NCI-H1417 treated with DMSO at 0.1 percent for 48 hours (cell line): ENCODE measurements around the gene FHOD3.
"Not testable (repeated sequence)": the region's sequence is repeated elsewhere in the genome, so short reads cannot be mapped to it uniquely, and the experiment has no call there.

Experiments used
- DNase-seq: peaks from one replicate; lab custom pipeline; 2025; lab: John Stamatoyannopoulos, UW

Gene FHOD3

GRCh38 chr18:36350839-36351469, 53.4 kb downstream of the FHOD3 start:
- DNase-seq: no peak

- DNase-seq: no peak
These were observed 54.9 kb downstream of the FHOD3 start for GRCh38 chr18:36352384-36352783.

DNA sequence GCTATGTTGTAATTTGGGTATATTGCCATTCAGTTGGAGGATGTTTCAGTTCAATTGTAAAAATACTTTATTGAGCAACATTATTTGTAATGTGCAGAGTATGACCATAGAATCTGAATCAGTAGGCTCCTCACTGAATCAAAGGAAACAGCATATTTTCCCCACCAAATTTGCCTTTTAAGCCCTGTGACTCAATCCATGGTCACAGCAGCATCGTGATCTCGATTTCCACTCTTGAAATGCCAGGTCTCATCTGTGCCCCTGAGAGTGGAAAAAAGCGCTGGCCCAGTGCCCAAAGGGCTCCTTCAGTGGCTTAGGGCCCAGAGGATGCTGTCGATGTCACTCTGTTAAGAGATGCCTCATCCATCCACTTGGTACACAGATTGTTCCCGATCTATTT, 57.5 kb downstream of the FHOD3 start:
- no peak for DNase-seq

DNA sequence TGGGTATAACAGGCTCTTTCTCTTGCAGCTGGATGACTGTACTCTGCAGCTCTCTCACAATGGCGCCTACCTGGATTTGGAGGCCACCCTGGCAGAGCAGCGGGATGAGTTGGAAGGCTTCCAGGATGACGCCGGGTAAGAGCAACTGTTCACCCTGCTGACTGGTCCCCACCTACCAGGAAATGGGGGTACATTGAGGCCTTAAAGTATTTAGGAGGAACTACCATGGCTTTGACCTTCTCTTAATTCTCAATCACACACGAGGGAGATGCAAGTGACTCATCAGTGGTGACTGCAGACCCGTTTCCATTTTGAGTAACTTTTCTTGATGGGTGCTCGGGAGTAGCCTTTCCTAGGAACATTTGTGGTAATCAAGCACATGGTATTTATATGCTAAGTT, 58.0 kb downstream of the FHOD3 start:
- DNase-seq: no peak

GRCh38 chr18:36356741-36357140, 59.2 kb downstream of the FHOD3 start:
- DNase-seq: not testable (repeated sequence)

DNA sequence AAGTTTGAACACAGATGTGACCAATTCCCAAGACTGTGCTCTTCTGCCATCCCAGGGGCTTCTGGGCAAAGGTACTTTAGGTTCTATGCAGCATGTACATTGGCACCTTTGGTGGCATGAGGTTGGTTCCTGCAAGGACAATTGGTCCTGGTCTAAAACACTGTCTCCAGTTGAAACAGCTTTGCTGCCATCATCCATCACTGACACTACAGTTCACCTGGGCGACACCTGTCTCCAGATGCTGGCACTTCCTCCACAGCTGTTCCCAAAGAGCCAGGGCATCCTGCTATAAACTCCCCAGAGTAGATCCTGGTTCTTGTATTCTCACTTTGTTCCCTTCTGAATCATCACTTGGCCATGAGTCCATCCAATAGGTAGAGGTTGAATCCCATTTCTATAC, 60.6 kb downstream of the FHOD3 start:
- DNase-seq: no peak

DNA sequence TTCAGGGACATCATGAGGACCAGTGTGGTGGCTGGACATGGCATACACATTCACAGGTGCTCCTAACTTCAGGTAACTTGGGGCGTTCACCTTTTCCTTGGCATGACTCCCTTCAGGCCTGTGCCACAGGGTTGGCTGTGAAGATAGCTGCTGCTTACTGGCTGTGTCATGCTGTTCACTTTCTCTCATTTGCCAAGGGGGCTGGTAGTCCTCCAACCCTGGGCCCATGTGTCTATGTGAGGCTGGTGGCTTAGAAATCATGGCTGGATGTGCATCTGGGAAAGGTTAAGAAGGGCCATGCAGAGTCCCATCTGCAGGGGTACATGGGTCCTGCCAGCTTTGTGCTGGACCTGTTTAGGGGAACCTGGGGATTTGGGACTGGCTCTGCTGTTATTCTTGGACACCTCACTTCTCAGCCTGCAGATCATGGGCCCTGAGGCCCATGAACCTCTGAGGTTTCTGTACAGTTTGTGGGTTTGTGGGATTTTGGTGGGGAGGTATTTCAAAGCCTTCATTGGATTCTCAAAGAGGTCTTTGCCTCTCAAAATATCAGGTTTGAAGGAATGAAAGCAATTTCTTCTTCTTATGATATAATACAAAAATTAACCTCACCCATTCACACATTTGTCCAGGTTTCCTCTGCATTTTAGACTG, 62.9 kb downstream of the FHOD3 start:
- DNase-seq: no peak

GRCh38 chr18:36364911-36365624, 67.6 kb downstream of the FHOD3 start:
- no peak for DNase-seq

GRCh38 chr18:36365836-36366775, 68.6 kb downstream of the FHOD3 start:
- no peak for DNase-seq

GRCh38 chr18:36366994-36367839, 69.7 kb downstream of the FHOD3 start:
- no peak for DNase-seq

GRCh38 chr18:36368889-36369288, 71.4 kb downstream of the FHOD3 start:
- DNase-seq: no peak

GRCh38 chr18:36372903-36373311, 75.4 kb downstream of the FHOD3 start:
- DNase-seq: no peak

GRCh38 chr18:36374262-36374661, 76.7 kb downstream of the FHOD3 start:
- DNase-seq: no peak

GRCh38 chr18:36375118-36375517, 77.6 kb downstream of the FHOD3 start:
- no peak for DNase-seq

- DNase-seq: no peak
These were observed 78.8 kb downstream of the FHOD3 start for GRCh38 chr18:36376361-36376760.

DNA sequence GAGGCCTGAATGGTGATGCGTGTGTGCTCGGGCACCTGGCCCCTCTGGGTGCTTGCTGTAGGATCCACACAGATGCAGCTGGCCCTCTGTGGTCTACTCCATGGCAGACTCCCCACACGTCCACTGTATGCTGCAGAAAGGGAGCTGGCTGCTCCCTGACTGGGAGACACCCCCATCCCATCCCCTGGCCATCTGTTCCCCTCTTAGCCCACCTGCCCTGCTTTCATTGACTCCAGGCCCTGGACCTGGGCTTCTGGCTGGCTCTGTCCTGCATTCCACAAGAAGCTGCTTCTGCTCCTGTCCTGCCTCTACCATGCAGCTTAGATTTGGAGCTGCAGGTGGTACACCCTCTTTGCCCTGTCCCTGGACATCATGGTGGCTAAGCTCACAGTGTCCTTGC, 80.1 kb downstream of the FHOD3 start:
- no peak for DNase-seq

GRCh38 chr18:36378205-36378604, 80.7 kb downstream of the FHOD3 start:
- DNase-seq: no peak

DNA sequence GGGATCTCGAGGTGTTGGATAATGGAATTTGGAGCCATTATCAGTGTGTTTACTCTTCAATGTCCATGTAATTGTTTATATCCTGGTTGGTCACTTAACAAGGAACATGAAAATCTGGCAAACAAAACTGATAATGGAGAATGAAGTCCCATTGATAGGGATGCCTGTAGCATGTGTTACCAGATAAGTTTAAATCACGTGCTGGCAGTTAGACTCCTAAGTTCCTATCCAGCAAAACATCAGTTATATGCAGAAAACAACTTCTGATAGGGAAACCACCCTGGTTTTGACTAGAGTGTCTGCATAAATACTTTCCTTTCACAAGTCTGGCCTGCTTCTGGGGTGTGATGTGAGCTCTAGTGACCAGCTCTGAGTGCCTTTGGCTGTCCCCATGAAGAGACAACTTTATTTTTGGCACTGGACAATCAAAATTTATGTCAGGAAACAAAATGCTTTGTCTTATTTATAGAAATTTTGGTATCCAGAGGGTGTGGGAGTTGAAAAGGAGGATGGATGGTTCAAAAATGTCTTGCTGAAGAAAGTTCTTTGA, 82.0 kb downstream of the FHOD3 start:
- no peak for DNase-seq

DNA sequence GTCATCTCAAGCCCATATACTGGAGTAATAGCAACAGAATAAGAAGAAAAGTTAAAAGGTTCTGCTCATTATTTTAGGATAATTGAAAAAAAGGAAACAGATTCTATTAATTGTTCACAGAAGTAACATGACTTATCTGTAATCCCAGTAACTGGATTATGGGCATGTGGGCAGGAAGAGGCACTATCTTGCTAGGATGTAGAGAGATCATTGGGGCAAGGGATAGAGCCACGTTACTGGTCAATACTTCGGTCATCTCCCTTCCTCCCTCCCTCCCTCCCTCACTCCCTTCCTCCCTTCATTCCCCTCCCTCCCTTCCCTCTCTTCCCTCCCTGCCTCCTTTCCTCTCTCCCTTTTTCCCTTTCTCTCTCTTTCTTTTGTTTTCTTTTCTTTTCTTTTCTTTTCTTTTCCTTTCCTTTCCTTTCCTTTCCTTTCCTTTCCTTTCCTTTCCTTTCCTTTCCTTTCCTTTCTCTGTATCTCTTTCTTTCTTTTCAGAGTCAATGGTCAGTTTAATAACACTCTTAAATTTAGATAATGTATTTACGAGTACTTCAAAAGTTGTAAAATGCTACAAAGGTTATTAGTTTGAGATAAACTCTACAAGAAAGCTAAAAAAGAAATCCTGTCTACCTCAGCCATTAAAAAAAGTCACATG, 82.8 kb downstream of the FHOD3 start:
- DNase-seq: no peak

GRCh38 chr18:36381075-36381474, 83.6 kb downstream of the FHOD3 start:
- DNase-seq: no peak
